NCI-H1436 (cell line): Measurements from ENCODE around the gene LTO1.

ENCODE experiments used
- DNase-seq: peaks from one replicate; lab custom pipeline; 2025; lab: John Stamatoyannopoulos, UW

Gene LTO1

GRCh38 chr11:69677749-69678148 lies 2.6 kb upstream of the LTO1 start:
- no peak for DNase-seq

GRCh38 chr11:69674267-69674885 lies 777 bp downstream of the LTO1 start:
- no peak for DNase-seq

GRCh38 chr11:69671734-69672465 lies 3.3 kb downstream of the LTO1 start:
- no peak for DNase-seq

DNA sequence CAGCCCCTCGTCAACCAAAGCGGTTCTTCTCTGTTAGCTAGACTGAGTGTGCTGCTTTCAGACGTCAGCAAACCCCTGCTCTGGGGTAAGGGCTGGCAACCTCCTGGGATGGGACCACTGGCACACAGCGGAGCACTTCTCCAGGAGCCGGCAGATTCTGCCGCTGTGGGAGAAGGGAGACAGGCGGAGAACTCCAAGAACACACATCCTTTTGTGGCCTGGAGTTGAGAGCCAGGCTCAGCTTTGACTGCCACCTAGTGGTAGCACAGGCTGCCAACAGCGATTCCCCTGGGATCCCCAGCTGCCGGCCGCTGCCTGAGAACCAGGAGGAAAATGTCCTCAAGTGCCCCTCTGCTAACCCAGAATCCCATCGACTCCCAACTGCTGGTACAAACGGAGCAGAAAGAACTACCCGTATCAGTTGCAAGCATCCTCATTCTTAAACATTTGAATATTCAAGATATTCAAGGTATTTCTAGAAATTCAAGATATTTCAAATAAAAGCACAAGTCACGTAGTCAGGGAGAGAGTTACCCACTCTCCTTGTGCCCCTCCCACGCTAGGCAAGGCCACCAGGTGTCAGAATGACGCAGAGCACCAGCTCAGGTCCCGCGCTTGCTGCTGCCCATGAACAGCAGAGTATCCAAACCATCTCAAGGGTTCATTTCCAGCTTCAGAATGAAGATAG lies 4.9 kb downstream of the LTO1 start:
- peak; percentile 59 for DNase-seq

DNA sequence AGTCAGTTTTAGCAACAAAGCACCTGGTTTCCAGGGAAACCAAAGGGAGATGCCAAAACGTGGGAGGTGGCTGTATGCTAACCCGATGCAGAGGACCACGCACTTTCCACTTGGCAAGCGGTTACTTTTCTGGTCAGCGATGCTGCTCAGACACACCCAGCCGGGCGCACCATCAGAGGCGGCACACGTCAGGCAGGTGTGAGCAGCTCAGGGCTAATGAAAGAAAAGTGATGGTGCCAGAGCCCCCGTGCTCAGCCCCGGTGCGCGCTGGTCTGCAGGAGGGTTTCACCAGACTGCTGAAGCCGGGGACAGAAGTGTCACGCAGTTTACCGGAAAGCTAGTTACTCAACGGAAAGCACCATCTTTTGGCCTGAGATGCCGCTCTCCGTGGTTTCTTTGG lies 5.7 kb downstream of the LTO1 start:
- DNase-seq, result no peak

DNA sequence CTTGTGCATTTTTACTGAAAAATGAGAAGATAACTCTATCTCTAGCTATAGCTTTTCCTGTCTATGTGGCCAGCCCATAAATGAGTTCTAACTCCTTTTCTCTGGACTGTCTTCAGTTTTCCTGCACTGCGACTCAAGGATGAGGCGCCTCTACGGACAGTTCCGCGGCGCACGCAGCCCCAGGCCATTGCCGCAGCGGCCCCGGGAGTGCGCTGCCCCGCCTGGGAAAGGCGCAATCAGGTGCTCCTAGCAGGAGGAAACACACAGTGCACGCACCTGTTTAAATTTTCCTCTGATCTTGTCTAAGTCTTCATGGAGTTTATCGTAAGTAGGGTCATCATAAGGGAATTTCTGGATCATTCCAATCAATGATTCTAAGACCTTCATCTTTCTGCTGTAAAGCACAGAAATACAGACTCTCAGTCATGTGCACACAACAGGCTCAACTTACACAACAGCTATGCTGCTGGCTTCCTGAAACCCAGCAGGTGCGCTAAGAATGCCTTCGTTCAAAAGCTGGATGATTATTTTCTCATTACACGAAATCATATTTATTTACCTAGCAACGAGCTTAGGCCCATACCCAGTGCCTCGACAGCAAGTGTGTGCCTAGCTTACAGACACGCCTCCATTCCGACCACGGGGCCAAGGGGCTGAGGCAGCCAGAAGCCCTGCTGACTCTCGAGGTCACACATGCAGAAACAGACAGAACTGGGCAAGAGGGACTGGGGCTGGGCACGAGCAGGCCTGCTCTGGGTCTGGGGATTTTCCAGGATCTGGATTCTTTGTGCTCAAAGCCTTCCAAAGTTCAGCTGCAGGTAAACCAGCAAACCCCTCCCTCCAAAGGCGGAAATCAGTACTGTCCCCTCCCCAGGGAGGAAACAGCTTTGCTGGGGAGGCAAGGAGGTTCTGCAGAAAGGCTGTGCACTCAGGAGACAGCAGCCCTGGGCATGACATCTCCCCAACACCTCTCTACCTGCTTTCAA lies 7.2 kb downstream of the LTO1 start:
- DNase-seq, result peak; percentile 59

DNA sequence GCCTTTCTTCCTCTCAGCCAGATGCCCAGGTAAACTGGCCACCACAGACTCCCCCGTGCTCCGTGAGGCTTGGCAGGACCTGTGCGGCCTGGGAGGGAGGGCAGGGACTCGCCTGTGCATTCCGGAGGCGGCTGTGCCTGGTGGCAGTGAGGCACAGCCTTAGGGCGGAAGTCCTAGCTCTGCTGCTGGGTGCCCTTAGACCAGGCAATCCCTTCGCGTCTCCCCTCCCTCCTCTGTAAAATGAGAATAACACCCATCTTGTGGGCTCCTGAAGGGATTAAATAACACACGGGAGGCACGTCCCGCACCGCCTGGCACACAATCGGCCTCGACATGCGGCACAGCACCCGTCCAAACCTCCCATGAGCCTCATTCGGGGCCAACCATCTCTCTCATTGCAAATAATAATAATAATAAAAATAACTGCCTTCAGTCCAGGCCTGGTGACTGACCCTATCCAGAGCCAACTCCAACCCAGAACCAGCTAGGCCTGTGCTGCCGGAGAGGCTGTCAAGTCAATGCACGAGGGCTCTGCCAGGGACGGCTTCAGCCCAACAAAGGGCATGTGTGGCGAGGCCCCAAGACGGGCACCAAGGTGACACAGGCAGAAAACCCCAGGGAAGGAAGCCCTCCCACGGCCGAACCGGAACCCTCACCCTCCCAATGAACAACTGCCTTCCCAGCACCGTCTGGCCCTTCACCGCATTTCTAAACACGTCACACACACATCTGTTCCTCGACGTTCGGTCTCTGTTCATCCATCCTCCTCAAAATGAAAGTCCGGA lies 8.2 kb downstream of the LTO1 start:
- DNase-seq, result no peak

GRCh38 chr11:69666261-69666660 lies 8.9 kb downstream of the LTO1 start:
- no peak for DNase-seq

GRCh38 chr11:69665669-69666068 lies 9.5 kb downstream of the LTO1 start:
- no peak for DNase-seq

DNA sequence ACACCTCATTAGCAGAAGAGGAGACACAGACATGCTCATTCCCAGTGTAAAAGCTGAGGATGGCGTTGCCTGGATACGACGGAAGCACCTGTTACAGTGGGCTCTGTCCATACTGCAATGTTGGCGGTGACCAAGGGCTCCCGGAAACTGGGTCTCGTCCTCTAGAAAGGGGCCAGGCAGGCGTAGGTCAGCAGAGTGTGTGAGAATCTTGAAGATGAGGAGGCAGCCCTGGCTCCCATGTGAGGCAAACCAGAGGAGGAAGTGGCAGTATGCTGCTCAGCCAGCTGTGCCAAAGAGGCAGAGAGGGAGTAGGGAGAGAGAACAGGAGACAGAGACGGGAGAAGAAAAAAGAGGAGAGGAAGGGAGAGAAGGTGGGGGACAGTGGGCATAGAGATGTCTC lies 10.3 kb downstream of the LTO1 start:
- DNase-seq, result no peak

DNA sequence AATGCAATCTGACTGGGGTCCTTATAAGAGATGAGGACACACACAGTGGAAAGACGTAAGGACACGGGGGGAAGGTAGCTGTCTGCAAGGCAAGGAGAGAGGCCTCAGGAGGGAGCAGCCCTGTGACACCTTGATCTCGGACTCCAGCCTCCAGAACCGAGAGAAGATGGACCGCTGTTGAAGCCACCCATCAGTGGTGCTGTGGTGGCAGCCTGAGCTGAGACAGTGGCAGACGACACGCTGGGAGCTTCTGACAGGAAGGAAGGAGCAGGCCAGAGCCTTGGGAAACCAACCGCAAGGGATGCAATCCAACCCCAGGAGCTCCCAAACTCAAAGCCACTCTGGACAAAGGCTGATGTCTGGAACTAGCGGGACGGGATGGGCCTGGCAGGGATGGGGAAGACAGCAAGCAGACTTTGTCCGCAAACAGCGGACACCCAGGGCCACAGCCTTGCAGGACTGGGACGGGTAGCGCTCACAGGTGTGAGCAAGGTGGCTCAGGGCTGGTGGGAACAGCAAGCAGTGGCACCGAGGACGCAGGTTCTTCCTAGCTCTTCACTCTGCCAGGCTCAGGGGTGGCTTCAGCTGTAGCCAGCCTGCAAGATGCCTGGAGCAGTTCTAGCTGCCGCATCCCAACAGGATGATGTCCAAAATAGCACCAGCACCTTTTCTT lies 10.9 kb downstream of the LTO1 start:
- DNase-seq, result no peak

- no peak for DNase-seq
These were observed 11.8 kb downstream of the LTO1 start for GRCh38 chr11:69663326-69663725.

DNA sequence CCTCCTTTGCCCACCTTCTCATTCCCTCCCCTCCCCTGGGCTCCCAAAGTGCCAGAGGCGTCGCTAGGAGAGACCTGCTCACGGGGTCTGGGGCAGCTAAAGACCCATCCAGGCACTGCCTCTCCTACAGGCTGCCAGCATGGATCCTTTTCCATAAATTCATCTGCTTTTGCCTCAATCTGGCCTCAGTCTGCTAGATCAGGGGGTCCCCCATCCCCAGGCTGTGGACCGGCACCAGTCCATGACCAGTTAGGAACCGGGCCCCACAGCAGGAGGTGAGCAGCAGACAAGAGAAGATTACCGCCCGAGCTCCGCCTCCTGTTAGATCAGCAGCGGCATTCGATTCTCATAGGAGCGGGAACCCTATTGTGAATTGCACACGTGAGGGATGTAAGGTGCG lies 12.3 kb downstream of the LTO1 start:
- DNase-seq, result no peak

DNA sequence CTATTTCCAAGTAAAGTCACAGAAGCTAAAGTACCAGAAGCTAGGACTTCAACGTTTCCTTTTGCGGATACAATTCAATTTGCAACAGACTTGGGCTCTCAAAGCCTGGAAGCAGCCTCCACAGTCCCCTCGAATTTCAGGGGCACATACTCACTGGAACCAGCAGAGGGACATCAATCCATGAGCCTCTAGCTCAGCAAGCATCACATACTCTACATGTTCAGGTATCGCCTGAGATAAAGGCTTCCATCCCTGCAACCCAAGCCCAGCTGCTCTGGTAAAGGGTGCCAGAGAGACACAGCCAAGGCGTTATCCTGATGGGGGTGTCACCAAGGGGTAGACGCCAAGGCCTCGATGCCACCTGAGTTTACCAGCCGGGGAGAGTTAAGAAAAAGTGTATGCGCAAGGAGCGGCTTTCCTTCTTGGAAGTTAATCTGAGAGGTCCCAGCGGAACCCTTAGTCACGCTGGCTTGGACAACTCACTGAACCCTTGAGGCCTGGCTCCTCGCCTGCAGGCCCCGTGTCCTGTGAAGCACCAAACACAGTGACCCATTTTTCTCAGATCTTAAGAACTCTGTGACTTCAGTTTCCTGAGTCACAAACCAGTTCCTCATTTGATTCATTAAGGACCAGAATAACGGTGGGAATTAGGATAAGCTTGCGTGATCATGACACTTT lies 13.0 kb downstream of the LTO1 start:
- no peak for DNase-seq

DNA sequence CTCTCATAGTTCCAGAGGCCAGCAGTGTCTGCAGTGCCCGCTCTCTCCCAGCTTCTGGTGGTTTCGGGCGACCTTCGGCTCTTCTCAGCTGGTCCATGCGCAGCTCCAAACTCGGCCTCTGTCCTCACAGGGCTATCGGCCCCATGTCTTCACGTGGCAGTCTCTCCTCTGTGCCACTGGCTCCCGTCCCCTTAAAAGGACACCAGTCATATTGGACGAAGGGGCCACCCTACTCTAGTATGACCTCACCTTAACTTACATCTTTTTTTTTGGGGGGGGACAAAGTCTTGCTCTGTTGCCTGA lies 13.8 kb downstream of the LTO1 start:
- DNase-seq, result no peak

GRCh38 chr11:69660001-69660500 lies 15.1 kb downstream of the LTO1 start:
- no peak for DNase-seq

- no peak for DNase-seq
These were observed 15.6 kb downstream of the LTO1 start for GRCh38 chr11:69659591-69659990.

DNA sequence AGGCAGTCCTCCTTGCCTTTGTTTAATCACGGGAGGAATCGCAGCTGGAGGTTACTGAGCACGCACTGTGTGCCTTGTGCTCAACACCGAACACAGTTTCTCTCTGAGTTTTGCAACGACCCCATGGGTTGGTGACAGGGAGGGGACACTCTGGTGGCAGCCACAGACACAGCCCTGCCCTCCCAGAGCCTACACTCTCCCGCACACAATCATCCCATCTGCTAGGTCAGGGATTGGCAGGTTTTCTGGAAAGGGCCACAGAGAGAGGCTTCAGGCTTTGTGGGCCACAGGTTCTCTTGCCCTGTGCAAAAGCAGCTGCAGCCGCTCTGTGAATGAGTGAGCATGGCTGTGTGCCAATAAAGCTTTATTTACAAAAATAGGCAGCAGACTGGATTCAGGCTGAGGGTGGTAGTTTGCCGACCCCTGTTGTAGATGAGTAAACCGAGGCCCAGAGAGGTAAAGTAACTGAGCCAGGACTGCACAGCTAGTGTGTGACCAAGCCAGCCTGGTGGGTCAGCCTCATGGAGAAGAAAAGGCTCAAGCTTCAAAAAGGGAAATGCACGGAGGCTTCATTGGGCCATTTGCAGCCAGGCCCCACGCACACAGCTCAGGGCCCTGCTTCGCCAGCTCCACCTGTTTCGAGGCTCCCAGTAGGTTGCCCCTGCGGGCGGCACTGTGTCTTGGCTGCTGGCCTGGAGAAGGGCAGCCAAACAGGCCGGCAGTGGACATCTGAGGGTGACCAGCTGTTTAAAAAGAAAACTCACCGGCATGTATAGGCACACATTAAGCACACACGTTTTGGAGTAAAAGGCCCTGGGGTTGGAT lies 16.3 kb downstream of the LTO1 start:
- DNase-seq, result no peak

- DNase-seq, result no peak
These were observed 17.1 kb downstream of the LTO1 start for GRCh38 chr11:69657911-69658625.
